Ectodermal cell (in vitro differentiated cells): Measurements from ENCODE around the gene SLC6A18.

Experiments
- H3K27ac ChIP-seq: 2 replicates; pipeline ENCODE4 v1.7.0; 2013; ENCODE audit warnings: mild to moderate bottlenecking, low read depth, low read length; ENCODE audit not compliant: insufficient read depth, poor library complexity, severe bottlenecking
- H3K27me3 ChIP-seq: 2 replicates; pipeline ENCODE4 v1.7.0; 2013; ENCODE audit warnings: mild to moderate bottlenecking, low read length; ENCODE audit not compliant: insufficient read depth, control insufficient read depth, poor library complexity, severe bottlenecking
- H3K36me3 ChIP-seq: one replicate; pipeline ENCODE4 v1.7.0; 2013; ENCODE audit warnings: low read length; ENCODE audit not compliant: control insufficient read depth, insufficient read depth
- H3K4me1 ChIP-seq: one replicate; pipeline ENCODE4 v1.7.0; 2013; ENCODE audit warnings: low read length; ENCODE audit not compliant: control insufficient read depth, insufficient read depth
- H3K4me3 ChIP-seq: 2 replicates; pipeline ENCODE4 v1.7.0; 2013; ENCODE audit warnings: low read depth, low read length, control low read depth; ENCODE audit not compliant: insufficient read depth
- H3K9me3 ChIP-seq: 2 replicates; pipeline ENCODE4 v1.7.0; 2013; ENCODE audit warnings: mild to moderate bottlenecking, low read length, moderate library complexity; ENCODE audit not compliant: control insufficient read depth
- WGBS, 2 experiments: methylation state at CpG; one replicate each; pipeline ENCODE4 v1.1.7; 2013; ENCODE audit warnings: missing lambda C conversion rate in 2 of 2; 5-methylcytosine and 5-hydroxymethylcytosine counted together

The SLC6A18 gene

GRCh38 chr5:1209896-1210776, 15.0 kb upstream of the SLC6A18 start:
- no peaks in the 10 kb centered on the region for H3K9me3 ChIP-seq
- H3K27me3 ChIP-seq: no peaks in the 10 kb centered on the region
- 90 to 91% methylated on average over 21 of the region's 21 CpGs for WGBS, 2 experiments
- H3K4me3 ChIP-seq: no peak overlapping the region
- H3K27ac ChIP-seq: no peak overlapping the region
- peaks cover 4% of the 10 kb centered on the region for H3K4me1 ChIP-seq
- no peaks in the 10 kb centered on the region for H3K36me3 ChIP-seq

DNA sequence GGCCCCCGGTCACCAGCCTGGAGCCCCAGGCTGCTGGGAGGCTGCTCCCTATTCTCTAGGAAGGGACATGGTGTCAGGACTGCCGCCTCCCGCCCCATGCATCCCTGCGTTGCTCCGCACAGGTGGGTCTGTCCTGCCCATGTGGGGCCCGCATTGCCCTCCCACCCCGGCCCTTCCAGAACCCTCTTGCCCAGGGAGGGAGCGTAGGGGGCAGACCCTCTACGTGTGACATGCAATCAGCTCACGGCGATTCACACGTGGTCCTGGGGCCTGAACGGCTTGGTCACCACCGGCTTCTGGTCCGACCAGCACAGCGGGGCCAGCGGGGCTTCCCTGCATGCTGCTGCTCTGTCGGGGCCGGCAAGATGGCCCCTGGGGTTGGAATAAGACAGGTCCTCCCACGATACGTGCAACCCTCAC, 14.3 kb upstream of the SLC6A18 start:
- H3K36me3 ChIP-seq: no peaks in the 10 kb centered on the region
- H3K27ac ChIP-seq: no peak overlapping the region
- no peak overlapping the region for H3K4me3 ChIP-seq
- H3K9me3 ChIP-seq: no peaks in the 10 kb centered on the region
- no peaks in the 10 kb centered on the region for H3K27me3 ChIP-seq
- H3K4me1 ChIP-seq: no peaks in the 10 kb centered on the region
- 90% methylated on average over 21 of the region's 21 CpGs for WGBS, 2 experiments

DNA sequence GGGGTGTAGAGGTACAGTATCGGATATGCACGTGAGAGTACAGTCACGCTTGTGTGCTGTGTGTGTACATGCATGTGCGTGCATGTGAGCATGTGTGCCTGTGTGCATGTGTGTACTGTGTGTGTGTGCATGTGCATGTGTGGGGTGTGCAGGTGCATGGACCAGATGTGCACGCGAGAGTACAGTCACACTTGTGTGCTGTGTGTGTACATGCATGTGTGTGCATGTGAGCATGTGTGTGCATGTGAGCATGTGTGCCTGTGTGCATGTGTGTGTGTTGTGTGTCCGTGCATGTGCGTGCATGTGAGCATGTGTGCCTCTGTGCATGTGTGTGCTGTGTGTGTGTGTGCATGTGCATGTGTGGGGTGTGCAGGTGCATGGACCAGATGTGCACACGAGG, 13.5 kb upstream of the SLC6A18 start:
- Histone ChIP-seq H3K9me3 (no peaks in the 10 kb centered on the region), H3K4me1 (no peaks in the 10 kb centered on the region), H3K36me3 (no peaks in the 10 kb centered on the region), H3K27ac (no peak overlapping the region), H3K27me3 (no peaks in the 10 kb centered on the region), H3K4me3 (no peak overlapping the region)
- WGBS, 2 experiments: 92 to 94% methylated on average over 9 of the region's 9 CpGs

- H3K36me3 ChIP-seq: no peaks in the 10 kb centered on the region
- H3K4me1 ChIP-seq: no peaks in the 10 kb centered on the region
- H3K9me3 ChIP-seq: no peaks in the 10 kb centered on the region
- H3K27me3 ChIP-seq: no peaks in the 10 kb centered on the region
- WGBS, 2 experiments: 92 to 94% methylated on average over 20 of the region's 20 CpGs
- H3K27ac ChIP-seq: no peak overlapping the region
- H3K4me3 ChIP-seq: no peak overlapping the region
These were observed 12.9 kb upstream of the SLC6A18 start for GRCh38 chr5:1212271-1212670.

DNA sequence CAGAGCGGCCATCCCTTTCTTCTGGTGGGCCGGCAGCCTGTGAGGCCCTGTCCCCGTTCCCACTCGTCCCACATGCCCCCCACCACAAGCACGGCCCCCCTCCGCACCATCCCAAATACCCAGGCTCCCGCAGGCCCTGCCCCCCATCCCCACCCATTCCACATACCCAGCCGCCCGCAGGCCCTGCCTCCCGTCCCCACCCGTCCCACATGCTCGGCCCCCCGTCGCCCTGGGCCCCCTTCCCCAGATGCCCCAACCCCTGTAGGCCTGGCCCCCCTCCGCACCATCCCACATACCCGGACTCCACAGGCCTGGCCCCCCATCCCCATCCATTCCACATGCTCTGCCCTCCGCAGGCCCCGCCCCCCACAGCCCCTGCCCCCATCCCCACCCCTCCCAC, 12.3 kb upstream of the SLC6A18 start:
- Histone ChIP-seq H3K27ac (no peak overlapping the region), H3K36me3 (no peaks in the 10 kb centered on the region), H3K4me3 (no peak overlapping the region), H3K9me3 (no peaks in the 10 kb centered on the region), H3K4me1 (no peaks in the 10 kb centered on the region), H3K27me3 (no peaks in the 10 kb centered on the region)
- 87 to 94% methylated on average over 11 to 14 of the region's 18 CpGs for WGBS, 2 experiments

DNA sequence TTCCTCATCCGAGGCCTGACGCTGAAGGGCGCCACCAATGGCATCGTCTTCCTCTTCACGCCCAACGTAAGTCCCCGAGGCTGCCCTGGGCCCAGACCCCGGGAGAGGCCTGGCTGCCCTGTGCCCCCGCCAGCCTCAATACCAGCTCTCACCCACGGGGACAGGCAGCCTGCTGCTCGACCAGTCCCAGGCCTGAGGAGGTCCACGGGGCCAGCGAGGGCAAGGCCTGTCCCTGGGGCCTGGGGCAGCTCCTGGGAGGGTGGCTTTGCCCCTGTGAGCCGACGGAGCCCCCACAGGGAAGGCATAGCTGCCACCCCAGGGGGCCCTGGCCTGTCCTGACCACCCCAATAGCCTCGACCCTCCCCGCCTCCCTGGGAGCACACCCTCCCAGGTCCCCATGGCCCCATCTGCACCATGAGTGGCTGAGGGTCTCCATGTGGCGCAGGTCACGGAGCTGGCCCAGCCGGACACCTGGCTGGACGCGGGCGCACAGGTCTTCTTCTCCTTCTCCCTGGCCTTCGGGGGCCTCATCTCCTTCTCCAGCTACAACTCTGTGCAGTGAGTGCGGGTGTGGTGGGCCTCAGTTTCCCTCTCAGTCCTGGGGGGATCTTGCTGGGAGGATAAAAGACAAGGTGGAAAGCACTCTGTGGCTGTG, 11.5 kb upstream of the SLC6A18 start:
- 91% methylated on average over 25 of the region's 25 CpGs for WGBS, 2 experiments
- Histone ChIP-seq H3K4me3 (no peak overlapping the region), H3K4me1 (no peaks in the 10 kb centered on the region), H3K27me3 (no peaks in the 10 kb centered on the region), H3K9me3 (no peaks in the 10 kb centered on the region), H3K36me3 (no peaks in the 10 kb centered on the region), H3K27ac (no peak overlapping the region)

GRCh38 chr5:1214163-1214935, 10.8 kb upstream of the SLC6A18 start:
- no peak overlapping the region for H3K4me3 ChIP-seq
- no peaks in the 10 kb centered on the region for H3K4me1 ChIP-seq
- no peaks in the 10 kb centered on the region for H3K9me3 ChIP-seq
- no peaks in the 10 kb centered on the region for H3K36me3 ChIP-seq
- H3K27me3 ChIP-seq: no peaks in the 10 kb centered on the region
- WGBS, 2 experiments: 87 to 88% methylated on average over 22 of the region's 22 CpGs
- H3K27ac ChIP-seq: no peak overlapping the region

DNA sequence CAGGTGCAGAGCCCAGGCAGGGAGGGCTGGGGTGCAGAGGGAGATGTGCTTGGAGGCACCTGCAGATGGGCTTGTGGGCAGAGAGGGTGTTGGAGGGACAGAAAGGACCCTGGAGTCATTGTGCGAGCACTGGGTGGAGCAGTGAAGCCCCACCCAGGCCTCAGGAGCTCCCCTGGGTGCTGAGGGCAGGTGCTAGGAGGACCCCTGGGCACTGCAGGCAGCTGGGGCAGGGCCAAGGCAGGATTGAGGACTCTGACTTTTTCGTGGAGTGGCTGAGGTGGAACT, 10.3 kb upstream of the SLC6A18 start:
- no peak overlapping the region for H3K4me3 ChIP-seq
- no peaks in the 10 kb centered on the region for H3K36me3 ChIP-seq
- no peaks in the 10 kb centered on the region for H3K9me3 ChIP-seq
- H3K27me3 ChIP-seq: no peaks in the 10 kb centered on the region
- WGBS, 2 experiments: 92 to 97% methylated on average over 1 to 2 of the region's 2 CpGs
- no peaks in the 10 kb centered on the region for H3K4me1 ChIP-seq
- H3K27ac ChIP-seq: no peak overlapping the region

- Histone ChIP-seq H3K27ac (no peak overlapping the region), H3K4me3 (no peak overlapping the region), H3K9me3 (no peaks in the 10 kb centered on the region), H3K27me3 (no peaks in the 10 kb centered on the region), H3K4me1 (no peaks in the 10 kb centered on the region), H3K36me3 (no peaks in the 10 kb centered on the region)
- 94 to 96% methylated on average over 23 of the region's 23 CpGs for WGBS, 2 experiments
These were observed 9.7 kb upstream of the SLC6A18 start for GRCh38 chr5:1215320-1216096.
